SK-N-MC (cell line): Measurements from ENCODE around the gene KRTAP20-3.

Experiments used
- EZH2 ChIP-seq: fragments of 200-600 bp; sonication (generic); IDR thresholded peaks from one replicate; pipeline ENCODE4 v1.6.1; 2017; ENCODE audit warnings: antibody characterized with exemption
- POLR2AphosphoS5 ChIP-seq: IDR thresholded peaks from 2 replicates; pipeline ENCODE4 v1.6.1; 2012; ENCODE audit warnings: mild to moderate bottlenecking, low read depth, low read length, borderline replicate concordance

GRCh38 chr21:30613836-30614235 lies 28.8 kb upstream of the KRTAP20-3 start, which contains the start of gene KRTAP6-1:
- no peak for TF ChIP-seq EZH2
- no peak for TF ChIP-seq POLR2AphosphoS5
